HCT116 (cell line): ENCODE measurements around the gene CGNL1. TPM values are rescaled to one million over a fixed set of nuclear protein-coding genes. Genes with fewer than 3 reads are reported as not detected.

ENCODE experiments used
- ATAC-seq: fragments of 200-7000 bp; cut with Tn5 transposase; 2 replicates; pipeline ENCODE4 v1.9.1; 2020; ENCODE audit warnings: mild to moderate bottlenecking, moderate library complexity
- BruUV-seq: library from RNA; stranded (reverse); fragments of 400-500 nt; replicated peaks from 2 replicates; lab custom pipeline; 2021; lab: Mats Ljungman, UMichigan
- CTCF ChIA-PET: fragments of 300-600 bp; sonication (Branson Sonifier 250); formaldehyde crosslinking; loops from one replicate; lab custom pipeline; 2021; ENCODE audit warnings: antibody characterized with exemption; lab: Charles Lee
- POLR2A ChIA-PET: fragments of 300-600, 350-600 bp; sonication (Branson Sonifier 250); formaldehyde crosslinking; loops from one replicate; lab custom pipeline; 2021; ENCODE audit warnings: antibody characterized with exemption; lab: Charles Lee
- RAD21 ChIA-PET, 2 experiments: fragments of 300-600 bp; sonication (Branson Sonifier 250); formaldehyde crosslinking; loops; one replicate each; lab custom pipeline; 2023; ENCODE audit warnings: low total read pairs in 2 of 2; ENCODE audit not compliant: uncharacterized antibody in 2 of 2, unreplicated experiment in 2 of 2, low non-redundant PET in 1 of 2; lab: Charles Lee
- DNase-seq: peaks from one replicate; pipeline ENCODE4 v3.0.0-alpha.2; 2010; ENCODE audit warnings: low read depth, low spot score
- H2AFZ ChIP-seq: fragments of 200-600 bp; shearing (Covaris generic), sonication (generic); 2 replicates; pipeline ENCODE4 v1.6.1; 2017; ENCODE audit warnings: low read depth, mixed run types, mixed read lengths, antibody characterized with exemption, low read length; ENCODE audit not compliant: poor library complexity, severe bottlenecking
- H3K27ac ChIP-seq: 2 replicates; pipeline ENCODE4 v1.5.1; 2012; ENCODE audit warnings: low read depth, low read length
- H3K27me3 ChIP-seq: fragments of 200-600 bp; sonication (generic); 2 replicates; pipeline ENCODE4 v1.6.1; 2016; ENCODE audit warnings: mixed run types, low read length, mixed read lengths; ENCODE audit not compliant: insufficient read depth
- H3K36me3 ChIP-seq, 2 experiments: fragments of 200-500 bp in 1 of 2; fragments of 200-600 bp in 1 of 2; sonication (Bioruptor generic) in 1 of 2; sonication (generic) in 1 of 2; 2 replicates each; pipeline versions ENCODE4 v1.5.1 to v1.6.1; 2014 to 2016; ENCODE audit warnings: low read length in 2 of 2, inconsistent platforms in 1 of 2, mixed read lengths in 1 of 2, mixed run types in 1 of 2; ENCODE audit not compliant: insufficient read depth in 2 of 2, control insufficient read depth in 1 of 2
- H3K4me1 ChIP-seq, 2 experiments: fragments of 200-600 bp in 1 of 2; sonication (generic) in 1 of 2; 2 replicates each; pipeline versions ENCODE4 v1.5.1 to v1.6.1; 2012 to 2017; ENCODE audit warnings: low read length in 2 of 2, inconsistent platforms in 1 of 2, mild to moderate bottlenecking in 1 of 2, mixed read lengths in 1 of 2, mixed run types in 1 of 2, moderate library complexity in 1 of 2; ENCODE audit not compliant: insufficient read depth in 2 of 2, control insufficient read depth in 1 of 2
- H3K4me2 ChIP-seq: fragments of 200-600 bp; sonication (generic); 2 replicates; pipeline ENCODE4 v1.6.1; 2017; ENCODE audit warnings: mixed run types, low read length, mixed read lengths
- H3K4me3 ChIP-seq, 2 experiments: fragments of 200-600 bp in 1 of 2; sonication (generic) in 1 of 2; replicated peaks in 1 of 2; 2 replicates each; pipeline ENCODE4 v1.5.1; 2011 to 2016; ENCODE audit warnings: low read length in 2 of 2, control low read depth in 1 of 2, low read depth in 1 of 2, mild to moderate bottlenecking in 1 of 2, mixed read lengths in 1 of 2, mixed run types in 1 of 2
- H3K79me2 ChIP-seq: fragments of 200-600 bp; sonication (generic); 2 replicates; pipeline ENCODE4 v1.6.1; 2017; ENCODE audit warnings: mild to moderate bottlenecking, mixed run types, low read length, moderate library complexity, mixed read lengths; ENCODE audit not compliant: insufficient read depth
- H3K9ac ChIP-seq: fragments of 200-600 bp; sonication (generic); 2 replicates; pipeline ENCODE4 v1.6.1; 2016; ENCODE audit warnings: low read length, mixed read lengths
- H3K9me2 ChIP-seq: fragments of 200-600 bp; sonication (generic), shearing (Covaris generic); 2 replicates; pipeline ENCODE4 v1.6.1; 2017; ENCODE audit warnings: mixed run types, mild to moderate bottlenecking, moderate library complexity; ENCODE audit not compliant: insufficient read depth
- H3K9me3 ChIP-seq, 2 experiments: fragments of 200-500 bp in 1 of 2; fragments of 200-600 bp in 1 of 2; sonication (Bioruptor generic) in 1 of 2; sonication (generic) in 1 of 2; 2 replicates each; pipeline ENCODE4 v1.6.1; 2014 to 2017; ENCODE audit warnings: low read length in 2 of 2, mixed read lengths in 2 of 2, inconsistent platforms in 1 of 2, low read depth in 1 of 2, mild to moderate bottlenecking in 1 of 2, mixed run types in 1 of 2, moderate library complexity in 1 of 2; ENCODE audit not compliant: control insufficient read depth in 1 of 2, insufficient read depth in 1 of 2
- H4K20me1 ChIP-seq: fragments of 200-600 bp; sonication (generic), shearing (Covaris generic); 2 replicates; pipeline ENCODE4 v1.6.1; 2017; ENCODE audit warnings: mixed run types, mild to moderate bottlenecking, moderate library complexity; ENCODE audit not compliant: insufficient read depth
- CBX3 ChIP-seq: IDR thresholded peaks from 2 replicates; pipeline ENCODE4 v1.6.1; 2012; ENCODE audit warnings: low read depth
- ELF1 ChIP-seq: IDR thresholded peaks from 2 replicates; pipeline ENCODE4 v1.6.1; 2012; ENCODE audit warnings: low read depth, borderline replicate concordance
- EZH2 ChIP-seq: fragments of 200-600 bp; sonication (generic); IDR thresholded peaks from 2 replicates; pipeline ENCODE4 v1.6.1; 2017; ENCODE audit warnings: antibody characterized with exemption, mixed run types
- FOSL1 ChIP-seq: IDR thresholded peaks from 2 replicates; pipeline ENCODE4 v1.6.1; 2012; ENCODE audit warnings: low read depth
- JUND ChIP-seq: IDR thresholded peaks from 2 replicates; pipeline ENCODE4 v1.6.1; 2012
- POLR2AphosphoS5 ChIP-seq: IDR thresholded peaks from 2 replicates; pipeline ENCODE4 v1.6.1; 2011; ENCODE audit warnings: mild to moderate bottlenecking, low read depth, low read length, moderate library complexity
- SP1 ChIP-seq: IDR thresholded peaks from 2 replicates; pipeline ENCODE4 v1.6.1; 2012; ENCODE audit warnings: low read depth
- ZFX ChIP-seq: fragments of 450-650 bp; IDR thresholded peaks from 2 replicates; pipeline ENCODE4 v1.6.1; 2017
- intact Hi-C: fragments of 100-400 bp; cut with micrococcal nuclease; formaldehyde crosslinking; loops from 2 replicates; pipeline ENCODE4 v1.10.0; 2022
- total RNA-seq: library from RNA; stranded (reverse); gene quantifications from one replicate; pipeline ENCODE4 v1.2.1, GENCODE V29; 2021; ENCODE audit not compliant: unreplicated experiment
- TF ChIP-seq, protein P1 (sequence below), 3 experiments: fragments of 200-600 bp in 1 of 3; sonication (generic) in 1 of 3; IDR thresholded peaks in 2 of 3; conservative IDR thresholded peaks in 1 of 3; 2 replicates each; pipeline ENCODE4 v1.5.1; 2012 to 2017; ENCODE audit warnings: low read depth in 2 of 3, low read length in 2 of 3, antibody characterized with exemption in 1 of 3, borderline replicate concordance in 1 of 3, control low read depth in 1 of 3, mild to moderate bottlenecking in 1 of 3, mixed read lengths in 1 of 3, mixed run types in 1 of 3, moderate library complexity in 1 of 3; ENCODE audit not compliant: insufficient read depth in 1 of 3
- TF ChIP-seq, protein P2 (sequence below): IDR thresholded peaks from 2 replicates; pipeline ENCODE4 v1.6.1; 2012

CGNL1 gene
- total RNA-seq, 1 experiment from 2014 or later, result 2.2 TPM

DNA sequence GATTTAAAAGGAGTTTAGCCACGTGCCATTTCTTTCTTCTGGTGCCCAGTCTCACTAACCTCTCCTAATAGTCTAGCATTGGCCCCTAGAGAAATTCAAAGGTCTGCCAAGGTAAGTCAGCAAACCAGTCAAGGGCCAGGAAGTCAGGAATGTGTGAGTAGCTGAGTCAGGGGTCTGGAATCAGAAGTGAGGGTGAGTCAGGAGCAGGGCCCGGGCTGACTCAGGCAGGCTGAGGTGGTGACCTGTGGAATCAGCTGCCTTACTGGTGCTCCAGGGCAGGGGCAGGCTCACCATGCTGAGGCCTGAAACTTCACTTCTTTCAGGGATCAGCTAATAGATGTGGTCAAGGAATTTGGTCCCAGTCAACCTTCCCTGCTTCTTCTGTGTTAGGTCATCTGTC lies 109.6 kb downstream of the CGNL1 start:
- Histone ChIP-seq H4K20me1 (no peaks in the 10 kb centered on the region), H2AFZ (peak overlapping the region; percentile 36), H3K9me2 (no peaks in the 10 kb centered on the region), H3K9ac (no peak overlapping the region), H3K4me3 (0 out of 4 replicates have a peak overlapping the region, but pooled peaks of 1 of the 2 experiments have one; percentile 5), H3K9me3 (no peaks in the 10 kb centered on the region), H3K4me2 (peak overlapping the region; percentile 65), H3K79me2 (no peaks in the 10 kb centered on the region), H3K36me3 (no peaks in the 10 kb centered on the region), H3K27ac (peak overlapping the region; percentile 8; the same call in 1 of the 2 replicates), H3K27me3 (no peaks in the 10 kb centered on the region), H3K4me1 (peaks cover 7 to 20% of the 10 kb centered on the region in 2 experiments)
- POLR2A ChIA-PET, result no interaction called here
- intact Hi-C loops, result no loop called here
- DNase-seq (peak; percentile 79), ATAC-seq (peak; percentile 100)
- CTCF ChIA-PET, result interaction anchor here (0.8 kb wide), 1 partner anchor 9 kb away, joined by 3 read pairs; no protein-coding TSS in a partner anchor
- RAD21 ChIA-PET, result no interaction called here
- no TSS peak for BruUV-seq
- TF ChIP-seq ZFX, result no peak
- 0 out of 2 replicates have a peak, but pooled peaks have one; percentile 32 for TF ChIP-seq CBX3
- peak; percentile 93 for TF ChIP-seq FOSL1
- no peak for TF ChIP-seq ELF1
- peak; percentile 35; the same call in 1 of the 2 replicates for TF ChIP-seq POLR2AphosphoS5
- TF ChIP-seq, protein P1, sequence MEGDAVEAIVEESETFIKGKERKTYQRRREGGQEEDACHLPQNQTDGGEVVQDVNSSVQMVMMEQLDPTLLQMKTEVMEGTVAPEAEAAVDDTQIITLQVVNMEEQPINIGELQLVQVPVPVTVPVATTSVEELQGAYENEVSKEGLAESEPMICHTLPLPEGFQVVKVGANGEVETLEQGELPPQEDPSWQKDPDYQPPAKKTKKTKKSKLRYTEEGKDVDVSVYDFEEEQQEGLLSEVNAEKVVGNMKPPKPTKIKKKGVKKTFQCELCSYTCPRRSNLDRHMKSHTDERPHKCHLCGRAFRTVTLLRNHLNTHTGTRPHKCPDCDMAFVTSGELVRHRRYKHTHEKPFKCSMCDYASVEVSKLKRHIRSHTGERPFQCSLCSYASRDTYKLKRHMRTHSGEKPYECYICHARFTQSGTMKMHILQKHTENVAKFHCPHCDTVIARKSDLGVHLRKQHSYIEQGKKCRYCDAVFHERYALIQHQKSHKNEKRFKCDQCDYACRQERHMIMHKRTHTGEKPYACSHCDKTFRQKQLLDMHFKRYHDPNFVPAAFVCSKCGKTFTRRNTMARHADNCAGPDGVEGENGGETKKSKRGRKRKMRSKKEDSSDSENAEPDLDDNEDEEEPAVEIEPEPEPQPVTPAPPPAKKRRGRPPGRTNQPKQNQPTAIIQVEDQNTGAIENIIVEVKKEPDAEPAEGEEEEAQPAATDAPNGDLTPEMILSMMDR (IDR thresholded peaks at IDR 0.05 in 2 of 3, conservative IDR thresholded peaks at IDR 0.05 in 1 of 3; ENCODE audit: borderline replicate concordance in 1 of 3, insufficient read depth in 1 of 3, low read depth in 2 of 3, low read length in 2 of 3), result no peak
- TF ChIP-seq SP1, result peak; percentile 68
- TF ChIP-seq, protein P2, sequence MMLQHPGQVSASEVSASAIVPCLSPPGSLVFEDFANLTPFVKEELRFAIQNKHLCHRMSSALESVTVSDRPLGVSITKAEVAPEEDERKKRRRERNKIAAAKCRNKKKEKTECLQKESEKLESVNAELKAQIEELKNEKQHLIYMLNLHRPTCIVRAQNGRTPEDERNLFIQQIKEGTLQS, result peak; percentile 66; the same call in 1 of the 2 replicates
- no peak for TF ChIP-seq EZH2
- peak; percentile 92 for TF ChIP-seq JUND
- TF ChIP-seq, all 23 proteins: peak for 6
